Germinal center (tissue), 1 donor: Measurements from ENCODE around the gene CYP4F8.
"Not testable (repeated sequence)": the region's sequence is repeated elsewhere in the genome, so short reads cannot be mapped to it uniquely, and the experiment has no call there.

Experiments used
- DNase-seq: peaks from one replicate; pipeline ENCODE4 v3.0.0; 2012; ENCODE audit warnings: mixed read lengths, low spot score

Gene CYP4F8

DNA sequence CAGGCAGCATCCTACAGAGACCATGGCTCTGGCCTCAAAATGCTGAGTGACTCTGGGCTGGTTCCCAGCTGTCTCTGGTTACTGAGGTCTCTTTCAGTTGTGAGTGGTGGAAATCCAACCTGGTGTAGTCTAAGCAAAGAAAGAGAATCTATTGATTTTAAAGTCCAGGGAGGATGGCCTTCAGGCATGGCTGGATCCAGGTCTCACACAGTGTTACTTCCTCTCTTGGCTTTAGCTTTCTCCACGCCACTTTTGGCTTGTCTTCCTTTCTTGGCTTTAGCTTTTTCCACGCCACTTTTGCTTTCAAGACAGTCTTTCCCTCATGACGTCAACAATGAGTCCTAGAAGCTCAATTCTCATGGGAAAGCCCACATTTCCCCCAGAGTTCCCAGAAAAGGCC, 29.8 kb downstream of the CYP4F8 start:
- no peak for DNase-seq

GRCh38 chr19:15649526-15649925, 34.5 kb downstream of the CYP4F8 start:
- no peak for DNase-seq

DNA sequence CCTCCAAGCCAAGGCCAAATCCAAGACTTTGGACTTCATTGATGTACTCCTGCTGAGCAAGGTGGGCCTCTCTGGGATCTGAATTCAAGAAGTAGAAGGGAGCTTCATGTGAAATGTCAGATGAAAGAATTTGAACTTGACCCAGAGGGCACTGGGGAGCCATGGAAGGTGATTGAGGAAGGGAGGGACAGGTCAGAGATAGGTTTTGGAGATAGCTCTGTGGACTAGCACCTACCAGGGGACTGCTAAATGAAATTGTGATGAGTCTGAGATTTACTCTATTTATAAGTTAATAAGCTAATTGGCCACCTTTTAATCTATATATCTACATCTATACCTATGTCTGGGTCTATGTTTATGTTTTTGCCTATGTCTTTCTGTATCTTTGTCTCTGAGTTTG, 35.1 kb downstream of the CYP4F8 start:
- not testable (repeated sequence) for DNase-seq

- no peak for DNase-seq
Measured at GRCh38 chr19:15651791-15652190, 36.8 kb downstream of the CYP4F8 start.

DNA sequence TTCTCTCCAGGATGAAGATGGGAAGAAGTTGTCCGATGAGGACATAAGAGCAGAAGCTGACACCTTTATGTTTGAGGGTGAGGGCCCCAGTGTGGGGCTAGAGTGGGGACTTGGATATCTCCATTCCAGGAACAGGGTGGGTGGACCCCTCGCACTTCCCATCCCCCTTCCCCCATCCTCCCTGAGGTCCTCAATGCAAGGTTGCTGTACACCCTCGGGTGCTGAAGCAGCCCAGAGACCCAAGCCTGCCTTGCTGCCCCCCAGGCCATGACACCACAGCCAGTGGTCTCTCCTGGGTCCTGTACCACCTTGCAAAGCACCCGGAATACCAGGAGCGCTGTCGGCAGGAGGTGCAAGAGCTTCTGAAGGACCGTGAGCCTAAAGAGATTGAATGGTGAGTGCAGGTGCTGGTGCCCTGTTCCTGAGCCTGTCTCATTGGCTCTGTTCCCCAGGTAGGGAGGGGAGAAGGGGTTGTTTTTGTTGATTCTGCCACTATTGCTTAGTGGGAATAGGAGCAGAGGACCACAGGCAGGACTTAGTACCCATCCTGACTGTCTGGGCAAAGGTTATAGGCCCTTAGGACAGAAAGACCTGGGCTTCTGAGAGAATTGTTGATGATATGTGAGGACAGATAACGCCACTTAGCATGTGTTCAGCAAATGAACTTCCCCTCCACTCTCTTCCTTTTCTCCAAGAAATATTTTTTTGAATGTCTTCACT, 37.7 kb downstream of the CYP4F8 start:
- no peak for DNase-seq

GRCh38 chr19:15656467-15656866, 41.4 kb downstream of the CYP4F8 start:
- DNase-seq = no peak

- no peak for DNase-seq
Measured at GRCh38 chr19:15663247-15663646, 48.2 kb downstream of the CYP4F8 start.

GRCh38 chr19:15666186-15666585, 51.2 kb downstream of the CYP4F8 start:
- no peak for DNase-seq

DNA sequence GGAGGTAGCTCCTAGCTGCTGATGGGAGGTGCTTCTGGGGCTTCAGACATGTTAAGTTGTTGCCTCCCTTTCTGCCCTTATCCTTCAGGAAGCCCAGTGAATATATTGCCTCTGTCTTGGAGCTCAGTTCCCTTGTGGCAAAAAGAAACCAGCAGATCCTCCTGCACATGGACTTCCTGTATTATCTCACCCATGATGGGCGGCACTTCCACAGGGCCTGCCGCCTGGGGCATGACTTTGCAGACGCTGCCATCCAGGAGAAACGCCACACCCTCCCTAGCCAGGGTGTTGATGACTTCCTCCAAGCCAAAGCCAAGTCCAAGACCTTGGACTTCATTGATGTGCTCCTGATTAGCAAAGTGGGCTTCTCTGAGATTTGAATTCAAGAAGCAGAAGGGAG, 51.9 kb downstream of the CYP4F8 start:
- no peak for DNase-seq

GRCh38 chr19:15669440-15669839, 54.4 kb downstream of the CYP4F8 start:
- DNase-seq = no peak

DNA sequence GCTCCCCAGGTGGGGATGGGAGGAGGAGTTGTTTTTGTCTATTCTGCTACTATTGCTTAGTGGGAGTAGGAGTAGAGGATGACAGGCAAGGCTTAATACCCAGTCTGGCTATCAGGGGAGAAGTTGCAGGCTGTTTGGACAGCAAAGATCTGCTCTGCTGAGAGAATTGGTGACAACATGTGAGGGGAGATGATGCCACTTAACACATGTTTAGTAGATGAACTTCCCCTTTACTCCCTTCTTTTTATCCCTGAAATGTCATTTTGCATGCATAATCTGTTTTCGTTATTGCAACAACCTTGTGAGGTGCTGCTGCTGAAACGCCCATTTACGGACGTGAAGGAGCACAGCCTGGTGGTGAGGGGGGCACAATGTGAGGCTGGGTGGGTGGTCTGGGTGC, 54.9 kb downstream of the CYP4F8 start:
- DNase-seq = no peak

- DNase-seq = no peak
Measured at GRCh38 chr19:15671237-15671821, 56.3 kb downstream of the CYP4F8 start.

GRCh38 chr19:15671891-15672579, 57.0 kb downstream of the CYP4F8 start:
- no peak for DNase-seq

GRCh38 chr19:15672580-15673175, 57.7 kb downstream of the CYP4F8 start, which contains the start of gene CYP4F12:
Gene CYP4F12 (plus strand): TSS chr19:15673087. CDS start chr19:15673530, 443 bp downstream.
- no peak for DNase-seq

GRCh38 chr19:15673176-15673654, 58.2 kb downstream of the CYP4F8 start:
- no peak for DNase-seq

- no peak for DNase-seq
Measured at GRCh38 chr19:15675560-15675959, 60.5 kb downstream of the CYP4F8 start.

DNA sequence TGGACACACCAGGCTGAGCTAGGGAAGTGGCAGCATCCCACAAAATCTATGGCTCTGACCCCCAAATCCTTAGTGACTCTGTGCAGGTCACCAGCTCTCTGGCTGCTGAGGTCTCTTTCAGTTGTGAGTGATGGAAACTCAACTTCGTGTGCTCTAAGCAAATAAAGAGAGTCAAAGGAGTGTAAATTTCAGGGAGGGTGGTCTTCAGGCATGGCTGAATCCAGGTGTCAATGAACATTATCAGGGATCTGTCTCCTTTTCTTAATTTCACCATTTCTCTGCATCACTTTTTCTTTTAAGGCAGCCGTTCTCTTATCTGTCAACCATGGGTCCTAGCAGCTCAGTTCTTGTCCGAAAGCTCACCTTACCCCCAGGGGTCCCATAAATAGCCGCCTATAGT, 64.1 kb downstream of the CYP4F8 start:
- DNase-seq = no peak

DNA sequence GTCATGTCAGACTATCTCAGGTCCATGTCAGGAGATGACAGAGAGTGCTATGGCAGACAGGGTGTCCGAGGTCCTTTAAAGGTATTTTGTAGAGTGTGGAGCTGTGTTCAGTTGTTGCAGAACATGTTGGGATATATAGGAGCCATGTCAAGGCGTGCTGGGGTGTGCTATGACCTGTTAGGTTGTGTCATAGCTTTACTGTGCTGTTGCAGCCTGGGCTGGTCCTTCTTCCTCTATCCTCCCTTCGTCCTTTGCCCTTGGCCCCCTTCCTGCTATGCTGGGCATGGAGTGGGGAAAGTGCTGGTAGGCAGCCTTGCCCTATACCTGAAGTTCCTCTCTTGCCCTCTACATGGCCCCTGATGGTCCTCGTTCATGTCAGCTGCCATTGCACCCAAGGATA, 64.8 kb downstream of the CYP4F8 start:
- not testable (repeated sequence) for DNase-seq
